ENCODE measurements around the gene GRWD1.
"Not testable (repeated sequence)": the region's sequence is repeated elsewhere in the genome, so short reads cannot be mapped to it uniquely, and the experiment has no call there.

The GRWD1 gene

DNA sequence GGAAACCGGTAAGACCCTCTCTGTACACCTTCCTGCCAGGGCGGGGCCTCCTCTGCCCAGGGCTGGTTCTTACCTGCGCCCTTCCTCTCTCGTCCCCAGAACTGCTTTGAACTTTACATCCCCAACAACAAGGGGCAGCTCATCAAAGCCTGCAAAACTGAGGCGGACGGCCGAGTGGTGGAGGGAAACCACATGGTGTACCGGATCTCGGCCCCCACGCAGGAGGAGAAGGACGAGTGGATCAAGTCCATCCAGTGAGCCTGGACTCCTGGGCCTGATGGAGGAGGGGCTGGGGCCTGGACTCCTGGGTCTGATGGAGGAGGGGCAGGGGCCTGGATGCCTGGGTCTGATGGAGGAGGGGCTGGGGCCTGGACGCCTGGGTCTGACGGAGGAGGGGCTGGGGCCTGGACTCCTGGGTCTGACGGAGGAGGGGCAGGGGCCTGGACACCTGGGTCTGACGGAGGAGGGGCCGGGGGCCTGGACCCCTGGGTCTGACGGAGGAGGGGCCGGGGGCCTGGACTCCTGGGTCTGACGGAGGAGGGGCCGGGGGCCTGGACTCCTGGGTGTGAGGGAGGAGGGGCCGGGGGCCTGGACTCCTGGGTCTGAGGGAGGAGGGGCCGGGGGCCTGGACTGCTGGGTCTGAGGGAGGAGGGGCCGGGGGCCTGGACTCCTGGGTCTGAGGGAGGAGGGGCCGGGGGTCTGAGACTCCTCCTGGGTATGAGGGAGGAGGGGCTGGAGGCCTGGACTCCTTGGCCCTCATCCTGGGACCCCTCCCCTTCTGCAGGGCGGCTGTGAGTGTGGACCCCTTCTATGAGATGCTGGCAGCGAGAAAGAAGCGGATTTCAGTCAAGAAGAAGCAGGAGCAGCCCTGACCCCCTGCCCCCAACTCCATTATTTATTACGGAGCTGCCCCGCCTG is 32.8 kb downstream of the GRWD1 start:
- no peak for DNase-seq (ENCODE audit: low read depth, low spot score)

GRCh38 chr19:48479686-48480085 is 33.9 kb downstream of the GRWD1 start:
- DNase-seq (ENCODE audit: low read depth, low spot score), result no peak

DNA sequence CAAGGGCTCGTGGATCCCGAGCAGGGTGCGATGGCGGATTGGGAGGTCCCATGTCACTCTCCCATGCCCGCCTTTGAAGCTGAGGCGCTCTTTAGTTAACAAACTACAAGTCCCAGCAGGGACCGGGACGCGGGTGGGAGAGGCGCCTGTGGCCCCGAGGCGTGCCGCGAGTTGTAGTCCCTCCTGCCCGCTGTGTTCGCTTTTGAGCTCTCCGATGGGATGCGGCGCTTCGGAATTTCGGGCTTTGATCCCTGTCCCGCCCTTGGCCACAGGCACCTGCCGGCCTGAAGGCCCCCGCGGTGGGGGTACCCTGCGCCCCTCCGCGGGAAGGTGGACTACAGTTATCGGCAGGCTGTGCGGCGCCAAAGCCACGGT is 34.4 kb downstream of the GRWD1 start:
- DNase-seq (ENCODE audit: low read depth, low spot score), result no peak

- DNase-seq (ENCODE audit: low read depth, low spot score), result peak; percentile 38
Measured at GRCh38 chr19:48480558-48481500, 35.0 kb downstream of the GRWD1 start.

DNA sequence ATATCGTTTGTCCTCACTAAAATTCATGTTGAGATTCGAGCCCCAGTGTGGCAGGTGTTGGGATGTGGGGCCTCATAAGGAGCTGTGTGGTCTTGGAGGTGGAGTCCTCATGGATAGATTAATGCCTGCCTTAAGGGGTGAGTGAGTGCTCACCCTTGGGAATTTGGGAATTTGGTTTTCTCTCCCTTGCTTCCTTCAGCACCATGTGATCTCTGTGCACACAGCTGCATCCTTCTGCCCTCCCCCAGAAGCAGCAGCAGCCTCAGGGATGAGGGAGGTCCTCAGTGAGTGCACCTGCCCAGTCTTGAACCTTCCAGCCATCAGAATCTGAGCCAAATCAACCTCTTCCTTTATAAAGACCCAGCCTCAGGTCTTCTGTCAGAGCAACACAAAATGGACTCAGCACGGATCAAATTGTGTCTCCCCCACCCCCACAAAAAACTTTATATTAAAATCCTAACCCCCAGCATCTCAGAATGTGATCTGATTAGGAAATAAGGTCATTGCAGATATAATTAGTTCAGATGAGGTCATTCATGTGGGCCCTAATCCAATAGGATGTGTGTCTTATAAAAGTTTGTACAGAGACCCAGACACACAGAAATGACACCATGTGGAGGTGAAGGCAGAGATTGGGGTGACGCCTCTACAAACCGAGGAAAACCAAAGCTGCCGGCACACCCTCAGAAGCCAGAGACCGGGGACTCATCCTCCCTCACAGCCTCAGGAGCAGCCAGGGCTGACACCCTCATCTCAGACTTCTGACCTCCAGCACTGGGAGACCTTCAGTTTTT is 36.3 kb downstream of the GRWD1 start:
- DNase-seq (ENCODE audit: low read depth, low spot score), result no peak

DNA sequence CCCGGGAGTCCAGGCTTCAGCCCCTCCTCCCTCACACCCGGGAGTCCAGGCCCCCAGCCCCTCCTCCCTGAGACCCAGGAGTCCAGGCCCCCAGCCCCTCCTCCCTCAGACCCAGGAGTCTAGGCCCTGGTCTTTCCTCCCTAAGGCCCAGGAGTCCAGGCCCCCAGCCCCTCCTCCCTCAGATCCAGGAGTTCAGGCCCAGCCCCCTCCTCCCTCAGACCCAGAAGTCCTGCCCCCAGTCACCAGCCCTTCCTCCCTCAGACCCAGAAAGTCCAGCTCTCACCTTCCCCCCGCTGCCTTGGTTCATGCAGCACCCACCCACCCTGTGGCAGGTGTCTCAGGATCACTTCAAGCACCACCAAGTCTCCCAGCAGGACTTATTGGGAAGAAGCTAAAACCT is 37.5 kb downstream of the GRWD1 start:
- no peak for DNase-seq (ENCODE audit: low read depth, low spot score)

DNA sequence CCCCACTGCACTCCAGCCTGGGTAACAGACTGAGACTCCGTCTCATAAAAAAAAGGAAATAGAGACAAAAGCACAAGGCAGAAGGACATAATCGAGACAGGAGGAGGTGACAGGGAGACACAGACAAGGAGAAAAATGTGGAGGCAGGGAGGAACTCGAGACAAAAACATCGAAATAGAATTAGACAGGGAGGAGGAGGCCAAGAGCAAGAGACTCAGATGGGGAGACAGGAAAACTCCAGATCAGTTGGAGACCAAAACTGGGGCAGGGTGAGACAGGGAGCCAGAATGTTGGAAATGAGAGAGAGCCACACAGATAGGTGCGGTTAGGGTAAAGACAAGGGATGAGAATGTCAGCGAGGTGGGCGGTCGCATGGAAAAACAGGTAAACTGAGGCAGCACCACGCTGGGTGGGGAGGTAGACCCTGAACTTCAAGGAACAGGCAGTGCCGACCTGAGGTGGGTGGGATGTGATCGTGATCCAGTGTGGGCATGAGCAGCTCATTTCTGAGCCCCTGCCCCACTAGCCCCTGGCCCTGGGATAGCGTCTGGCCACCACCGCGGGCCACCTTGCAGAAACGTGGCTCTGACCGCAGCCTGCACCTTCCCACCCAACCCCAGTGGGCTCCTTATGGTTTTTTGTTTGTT is 38.6 kb downstream of the GRWD1 start:
- no peak for DNase-seq (ENCODE audit: low read depth, low spot score)

GRCh38 chr19:48484931-48485612 is 39.3 kb downstream of the GRWD1 start:
- DNase-seq (ENCODE audit: low read depth, low spot score), result no peak

- DNase-seq (ENCODE audit: low read depth, low spot score), result not testable (repeated sequence)
Measured at GRCh38 chr19:48486706-48487105, 40.9 kb downstream of the GRWD1 start.

DNA sequence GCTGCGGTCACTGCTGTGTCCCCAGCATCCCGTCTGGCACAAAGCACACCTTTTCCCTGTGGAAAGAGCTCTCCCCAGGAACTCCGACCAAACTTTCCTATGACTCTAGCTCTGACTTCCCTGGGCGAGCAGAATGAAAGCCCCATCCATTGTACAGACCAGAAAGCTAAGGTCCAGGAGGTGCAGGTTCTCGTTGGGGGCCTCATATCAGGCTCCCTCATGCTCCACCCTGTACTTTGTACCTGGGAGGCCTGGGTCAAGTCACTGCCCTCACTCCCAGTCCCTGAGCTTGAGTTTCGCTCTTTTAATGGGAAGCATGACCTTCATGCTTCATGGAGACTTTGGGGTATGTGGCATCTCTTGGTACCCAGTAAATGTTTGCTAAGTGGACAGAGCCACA is 41.8 kb downstream of the GRWD1 start:
- no peak for DNase-seq (ENCODE audit: low read depth, low spot score)

- DNase-seq (ENCODE audit: low read depth, low spot score), result no peak
Measured at GRCh38 chr19:48487948-48488347, 42.2 kb downstream of the GRWD1 start.

DNA sequence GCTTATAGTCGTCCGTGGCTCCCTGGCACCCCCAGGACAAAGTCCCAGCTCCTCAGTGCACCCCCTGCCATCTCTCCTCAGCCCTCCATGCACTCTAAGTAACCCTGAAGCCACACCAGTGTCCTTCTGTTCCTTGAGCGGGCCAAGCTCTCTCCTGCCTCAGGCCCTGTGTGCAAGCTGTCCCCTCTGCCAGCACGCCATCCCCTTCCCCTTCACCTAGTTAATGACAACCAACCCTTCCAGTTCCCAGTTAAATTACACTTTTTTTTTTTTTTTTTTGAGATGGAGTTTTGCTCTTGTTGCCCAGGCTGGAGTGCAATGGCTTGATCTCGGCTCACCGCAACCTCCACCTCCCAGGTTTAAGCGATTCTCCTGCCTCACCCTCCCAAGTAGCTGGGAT is 42.7 kb downstream of the GRWD1 start:
- not testable (repeated sequence) for DNase-seq (ENCODE audit: low read depth, low spot score)

DNA sequence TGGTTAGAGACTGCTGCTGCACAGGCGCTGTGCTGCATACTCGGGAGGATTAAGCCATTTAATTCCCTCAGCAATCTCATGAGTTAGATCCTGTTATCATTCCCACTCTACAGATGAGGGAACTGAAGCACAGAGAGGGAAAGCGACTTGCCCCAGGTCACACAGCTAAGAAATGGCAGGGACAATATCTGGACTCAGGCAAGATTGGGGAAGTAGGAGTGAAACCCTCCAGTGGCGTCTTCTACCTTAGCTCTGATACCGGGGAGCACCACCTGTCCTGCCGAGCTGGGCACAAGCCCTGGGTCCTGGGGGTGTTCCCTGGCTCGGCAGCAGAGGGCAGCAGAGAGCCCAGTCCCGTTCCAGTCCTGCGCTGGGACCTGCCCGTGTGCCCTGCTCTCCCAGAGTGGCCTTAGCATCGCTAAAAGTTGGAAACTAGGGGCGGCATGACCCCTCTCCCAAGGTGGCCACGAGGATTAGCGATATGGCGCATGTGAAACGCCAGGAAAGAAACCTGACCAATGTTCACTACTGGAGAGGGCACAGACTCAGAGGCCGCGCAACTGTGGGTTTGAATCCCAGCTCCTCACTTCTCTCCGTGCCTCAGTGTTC is 43.9 kb downstream of the GRWD1 start:
- peak; percentile 40 for DNase-seq (ENCODE audit: low read depth, low spot score)

DNA sequence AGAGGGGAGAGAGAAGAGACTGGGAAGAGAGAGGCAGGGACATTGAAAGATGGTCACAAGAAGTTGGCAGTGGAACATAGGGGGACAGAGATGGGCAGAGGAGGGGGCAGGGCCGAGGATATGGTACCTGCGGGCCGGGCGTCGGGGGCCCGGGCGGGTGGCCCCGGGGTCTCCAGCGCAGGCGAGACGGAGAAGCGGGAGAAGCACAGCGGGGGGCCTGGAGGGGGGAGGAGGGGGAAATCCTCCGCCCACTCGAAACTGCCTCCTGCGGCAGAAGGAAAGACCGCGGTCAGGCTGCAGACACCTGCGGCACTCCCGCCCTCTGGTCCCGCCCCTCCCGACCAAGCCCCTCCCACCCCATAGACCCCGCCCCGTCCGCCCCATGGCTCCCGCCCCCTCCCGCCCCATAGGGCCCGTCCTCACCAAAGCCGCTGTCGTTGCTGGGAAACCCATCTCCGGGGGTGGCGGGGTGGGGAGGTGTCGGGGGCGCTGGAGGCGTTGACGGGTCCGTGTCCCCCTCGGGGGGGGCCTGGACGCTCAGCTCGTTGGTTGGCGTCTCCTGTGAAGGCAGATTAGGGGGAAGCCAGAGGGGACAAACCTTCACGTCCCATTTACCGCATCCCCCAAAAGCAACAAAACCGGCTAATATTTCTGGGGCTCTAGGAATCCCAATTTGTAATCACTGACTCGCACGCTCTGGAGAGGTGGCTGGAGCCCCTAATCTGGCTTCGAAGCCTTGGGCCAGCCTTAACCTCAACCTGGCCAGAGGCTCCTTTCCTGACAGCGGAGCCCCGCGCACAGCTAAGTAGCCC is 45.4 kb downstream of the GRWD1 start:
- DNase-seq (ENCODE audit: low read depth, low spot score), result no peak

DNA sequence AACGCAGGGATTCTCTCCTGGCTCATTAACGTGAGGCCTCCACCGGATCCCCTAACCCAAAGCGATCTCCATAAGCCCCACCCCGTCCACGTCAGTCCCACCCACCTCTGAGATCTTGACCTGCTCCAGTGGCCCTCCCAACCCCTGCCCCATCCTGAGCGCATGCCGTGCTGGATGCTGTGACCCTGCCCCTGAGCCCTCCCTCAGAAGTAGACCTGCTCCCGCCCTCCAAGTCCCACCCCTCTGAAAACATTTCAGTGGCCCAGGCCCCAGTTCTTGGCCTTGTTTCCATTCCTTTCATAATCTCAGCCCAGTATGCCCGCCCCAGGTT is 46.0 kb downstream of the GRWD1 start:
- no peak for DNase-seq (ENCODE audit: low read depth, low spot score)

- DNase-seq (ENCODE audit: low read depth, low spot score), result peak; percentile 47
Measured at GRCh38 chr19:48492925-48493717, 47.3 kb downstream of the GRWD1 start.

DNA sequence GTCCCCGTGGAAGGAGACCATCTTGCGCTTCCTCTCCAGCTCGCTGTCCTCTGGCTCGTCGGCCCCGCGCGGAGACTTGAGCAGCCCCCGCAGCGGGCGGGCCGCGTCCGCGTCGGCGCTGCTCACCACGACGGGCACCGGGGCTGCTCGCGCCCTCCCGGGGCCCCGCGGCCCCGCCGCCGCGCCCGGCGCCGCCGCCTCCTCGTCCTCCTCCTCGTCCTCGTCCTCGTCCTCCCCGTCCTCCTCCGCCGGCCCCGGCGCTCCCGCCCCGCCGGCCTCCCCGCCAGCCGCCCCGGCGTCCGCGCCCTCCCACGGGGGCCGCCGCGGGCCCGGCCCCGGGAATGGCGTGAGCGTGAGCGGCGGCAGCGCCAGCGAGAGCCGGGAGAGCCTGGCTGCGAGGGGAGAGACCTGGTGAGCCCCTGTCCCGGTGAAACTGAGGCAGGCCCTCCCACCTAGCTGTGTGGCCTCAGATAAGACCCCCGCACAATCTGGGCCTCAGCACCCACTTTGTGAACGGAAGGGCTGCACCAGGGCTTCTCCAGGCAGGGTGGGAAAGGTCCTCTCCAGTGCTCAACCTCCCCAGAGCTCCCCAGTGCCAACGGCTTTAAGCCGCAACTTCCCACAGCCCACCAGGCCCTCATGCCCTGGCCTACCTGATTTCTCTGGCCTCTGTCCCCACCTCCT is 48.1 kb downstream of the GRWD1 start:
- no peak for DNase-seq (ENCODE audit: low read depth, low spot score)

DNA sequence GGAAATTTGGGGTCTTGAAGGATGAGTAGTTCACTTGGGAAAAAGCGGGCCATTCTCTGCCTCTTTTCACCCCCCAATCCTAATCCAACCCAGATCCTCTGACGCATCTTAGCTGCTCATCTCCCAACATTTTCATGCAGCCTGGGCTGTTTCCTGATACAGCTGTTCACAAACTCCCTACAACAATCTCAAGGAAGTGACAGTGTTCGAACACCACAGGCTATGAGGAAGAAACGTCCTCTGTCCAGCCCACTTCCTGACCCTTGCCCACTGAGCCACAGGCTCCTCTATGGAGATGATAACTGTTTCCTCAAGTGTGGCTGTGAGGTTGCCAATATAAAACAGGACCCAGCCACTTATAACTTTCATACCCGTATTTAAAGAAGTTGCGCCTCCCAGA is 49.6 kb downstream of the GRWD1 start:
- no peak for DNase-seq (ENCODE audit: low read depth, low spot score)

Measured in activated CD4-positive, CD25-positive, alpha-beta regulatory T cell treated with anti-CD3 and anti-CD28 coated beads, Interleukin-2, amount 50 U/mL, for 16 hours (primary cell).